HepG2 (cell line): ENCODE measurements around the gene PCSK6. TPM values are rescaled to one million over a fixed set of nuclear protein-coding genes. Genes with fewer than 3 reads are reported as not detected.
A peak's percentile ranks its signal among the peaks of the same experiment; 100 is the strongest.

Experiments used
- ATAC-seq: fragments of 200-7000 bp; cut with Tn5 transposase; 3 replicates; pipeline ENCODE4 v1.9.1; 2020; ENCODE audit warnings: mild to moderate bottlenecking, moderate library complexity
- BruUV-seq: library from RNA; stranded (reverse); fragments of 400-500 nt; replicated peaks from 2 replicates; lab custom pipeline; 2021; lab: Mats Ljungman, UMichigan
- CTCF ChIA-PET: fragments of 300-600 bp; formaldehyde crosslinking; extraction: SDS; loops from one replicate; lab custom pipeline; 2021; ENCODE audit warnings: low total read pairs, inconsistent platforms, low intra/inter-chr PET ratio; lab: Yijun Ruan, JAX
- POLR2A ChIA-PET: fragments of 350-600 bp; sonication (Branson Sonifier 250); formaldehyde crosslinking; loops from one replicate; lab custom pipeline; 2020; ENCODE audit warnings: antibody characterized with exemption, inconsistent platforms; lab: Yijun Ruan, JAX
- DNase-seq: peaks from one replicate; pipeline ENCODE4 v3.0.0-alpha.2; 2015; ENCODE audit warnings: low spot score
- FAIRE-seq: peaks from 3 replicates; lab custom pipeline; 2011; peaks lifted over from hg19 to GRCh38; lab: Jason Lieb, UNC
- H2AFZ ChIP-seq: one replicate; pipeline ENCODE4 v1.6.1; 2011; ENCODE audit warnings: low read length, inconsistent platforms
- H3K27ac ChIP-seq: fragments of 300-600 bp; 3 replicates; pipeline ENCODE4 v1.8.0; 2011; ENCODE audit warnings: mixed run types, mild to moderate bottlenecking, mixed read lengths, low read length, inconsistent platforms; ENCODE audit not compliant: insufficient read depth; ENCODE audit errors: extremely low read length
- H3K27me3 ChIP-seq, 2 experiments: fragments of 200-600 bp in 1 of 2; 2 replicates in 1 of 2; 3 replicates in 1 of 2; pipeline versions ENCODE4 v1.6.0 to v1.8.0; 2011; ENCODE audit warnings: low read length in 2 of 2, mild to moderate bottlenecking in 2 of 2, moderate library complexity in 2 of 2, inconsistent platforms in 1 of 2; ENCODE audit not compliant: insufficient read depth in 2 of 2, control insufficient read depth in 1 of 2
- H3K36me3 ChIP-seq, 2 experiments: fragments of 200-600 bp in 1 of 2; replicated peaks in 1 of 2; 2 replicates in 1 of 2; 3 replicates in 1 of 2; pipeline versions ENCODE4 v1.5.1 to v1.8.0; 2011; ENCODE audit warnings: low read length in 2 of 2, inconsistent platforms in 1 of 2; ENCODE audit not compliant: insufficient read depth in 2 of 2, control insufficient read depth in 1 of 2
- H3K4me1 ChIP-seq: 2 replicates; pipeline ENCODE4 v1.5.1; 2012; ENCODE audit warnings: low read length, inconsistent platforms; ENCODE audit not compliant: insufficient read depth
- H3K4me2 ChIP-seq: 2 replicates; pipeline ENCODE4 v1.6.0; 2011; ENCODE audit warnings: low read depth, low read length, inconsistent platforms
- H3K4me3 ChIP-seq, 3 experiments: fragments of 200-600 bp in 1 of 3; sonication (generic), shearing (Covaris generic) in 1 of 3; replicated peaks in 1 of 3; 2 replicates each; pipeline ENCODE4 v1.5.1; 2011 to 2016; ENCODE audit warnings: low read length in 3 of 3, inconsistent platforms in 2 of 3, low read depth in 2 of 3, mild to moderate bottlenecking in 2 of 3, control low read depth in 1 of 3, mixed read lengths in 1 of 3; ENCODE audit not compliant: insufficient read depth in 1 of 3
- H3K79me2 ChIP-seq: one replicate; pipeline ENCODE4 v1.6.1; 2011; ENCODE audit warnings: low read length, inconsistent platforms; ENCODE audit not compliant: insufficient read depth
- H3K9ac ChIP-seq: 2 replicates; pipeline ENCODE4 v1.6.0; 2011; ENCODE audit warnings: mild to moderate bottlenecking, low read depth, low read length, inconsistent platforms; ENCODE audit not compliant: insufficient read depth
- H3K9me3 ChIP-seq: 2 replicates; pipeline ENCODE4 v1.5.1; 2012; ENCODE audit warnings: mild to moderate bottlenecking, low read length
- H4K20me1 ChIP-seq: 2 replicates; pipeline ENCODE4 v1.6.0; 2011; ENCODE audit warnings: inconsistent platforms, mild to moderate bottlenecking, low read length, moderate library complexity; ENCODE audit not compliant: insufficient read depth
- FOXA1 ChIP-seq, 2 experiments: fragments of 450-650 bp in 1 of 2; sonication (generic) in 1 of 2; formaldehyde crosslinking in 1 of 2; IDR thresholded peaks; 2 replicates each; pipeline versions ENCODE4 v1.4.0 to v1.6.1; 2016 to 2020; ENCODE audit warnings: missing genetic modification reagents in 1 of 2
- FOXP4 ChIP-seq: sonication (generic); formaldehyde crosslinking; IDR thresholded peaks from 2 replicates; pipeline ENCODE4 v1.4.0; 2020; ENCODE audit warnings: missing genetic modification reagents
- HOXA3 ChIP-seq: sonication (generic); formaldehyde crosslinking; IDR thresholded peaks from 2 replicates; pipeline ENCODE4 v1.5.0; 2020; ENCODE audit warnings: missing genetic modification reagents
- ISL2 ChIP-seq: sonication (generic); formaldehyde crosslinking; IDR thresholded peaks from 2 replicates; pipeline ENCODE4 v1.5.0; 2020; ENCODE audit warnings: missing genetic modification reagents
- KAT8 ChIP-seq: IDR thresholded peaks from 2 replicates; pipeline ENCODE4 v1.6.1; 2016; ENCODE audit warnings: missing genetic modification reagents, missing compliant biosample characterization
- KDM5B ChIP-seq: sonication (generic); formaldehyde crosslinking; IDR thresholded peaks from 2 replicates; pipeline ENCODE4 v1.4.0; 2020; ENCODE audit warnings: missing genetic modification reagents, mild to moderate bottlenecking, borderline replicate concordance
- PRDM15 ChIP-seq: sonication (generic); formaldehyde crosslinking; IDR thresholded peaks from 2 replicates; pipeline ENCODE4 v1.4.0; 2020; ENCODE audit warnings: missing genetic modification reagents
- RBM22 ChIP-seq: fragments of 200-400 bp; formaldehyde crosslinking; optimal IDR thresholded peaks from 2 replicates; pipeline ENCODE3; 2017; ENCODE audit warnings: mild to moderate bottlenecking, low read length, moderate library complexity
- WGBS: methylation state at CpG from one replicate; pipeline ENCODE4 v1.1.6; 2017; ENCODE audit warnings: low lambda C conversion rate; 5-methylcytosine and 5-hydroxymethylcytosine counted together
- in situ Hi-C: cut with HindIII; loops from 2 replicates; pipeline ENCODE4 v1.10.0; 2017; ENCODE audit warnings: low pct_unique_long_range_greater_than_20kb; ENCODE audit not compliant: extremely low pct_ligation_motif_present
- intact Hi-C: fragments of 100-400 bp; cut with micrococcal nuclease; formaldehyde crosslinking; loops from one replicate; pipeline ENCODE4 v1.10.0; 2022; ENCODE audit not compliant: unreplicated experiment
- polyA plus RNA-seq, 8 experiments: library from polyadenylated mRNA; depleted of rRNA in 3 of 8; stranded (reverse) in 7 of 8; unstranded in 1 of 8; fragments of >200 nt; fragmentation: Illumina TruSeq in 4 of 8; extraction: Trizol in 4 of 8; gene quantifications; 2 replicates each; pipeline versions ENCODE4 v1.2.1 to v1.2.3, GENCODE V29; 2011 to 2016; ENCODE audit warnings: low read depth in 4 of 8, missing spikeins in 1 of 8, mixed read lengths in 1 of 8; ENCODE audit not compliant: insufficient read depth in 1 of 8
- total RNA-seq, 5 experiments: library from RNA; depleted of rRNA; stranded (reverse); fragments of >200 nt; fragmentation: Illumina TruSeq; extraction: Trizol; gene quantifications; 2 replicates each; pipeline ENCODE4 v1.2.3, GENCODE V29; 2016; ENCODE audit warnings: low read depth in 1 of 5

PCSK6 gene
- total and polyA plus RNA-seq, 2 of the 13 experiments (the other 11 are each of a cell fraction or from before 2014, with no cell fraction given), result 56.5 to 155 TPM

- TF ChIP-seq FOXP4 (CRISPR knock-in tag) (peak; percentile 35; the same call in 1 of the 2 replicates), HOXA3 (CRISPR knock-in tag) (peak; percentile 64), KAT8 (CRISPR knock-in tag) (peak; percentile 94), KDM5B (CRISPR knock-in tag) (peak; percentile 19; the same call in 1 of the 2 replicates)
These were observed 155.4 kb downstream of the PCSK6 start (continued) for GRCh38 chr15:101333907-101334789.

DNA sequence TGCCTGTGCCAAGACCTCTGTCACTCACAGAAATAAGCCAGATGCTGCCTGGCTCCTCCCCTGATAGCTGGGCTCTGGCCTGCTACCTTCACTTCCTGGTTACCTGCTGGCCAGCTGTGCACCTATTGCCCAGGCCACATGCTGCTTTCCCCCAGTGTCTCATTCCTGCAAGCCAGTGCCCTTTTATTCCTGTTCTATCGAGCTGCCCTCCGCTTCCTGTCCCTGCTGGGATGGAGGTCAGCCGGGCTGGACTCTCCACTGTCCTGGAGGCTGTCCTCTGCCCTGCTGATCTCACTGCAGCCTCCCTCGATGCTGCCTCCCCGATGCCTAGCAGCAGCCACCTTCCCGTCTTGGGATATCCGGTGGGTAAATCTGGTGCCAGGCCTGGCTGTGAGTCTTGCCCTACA is 157.4 kb downstream of the PCSK6 start:
- CTCF ChIA-PET, result no interaction called here
- H3K9me3 ChIP-seq, result no peaks in the 10 kb centered on the region
- no peaks in the 10 kb centered on the region for H3K27me3 ChIP-seq
- H3K79me2 ChIP-seq, result no peaks in the 10 kb centered on the region
- no peaks in the 10 kb centered on the region for H4K20me1 ChIP-seq
- no peak for TF ChIP-seq PRDM15 (CRISPR knock-in tag)
- TF ChIP-seq RBM22, result peak; percentile 75
- TF ChIP-seq FOXA1 (IDR thresholded peaks at IDR 0.05), result no peak
- no peak for TF ChIP-seq FOXA1 (CRISPR knock-in tag; IDR thresholded peaks at IDR 0.05)
- TF ChIP-seq ISL2, result no peak
- TF ChIP-seq, all 625 proteins: peak for 1
- DNase-seq (no peak), FAIRE-seq (no peak), ATAC-seq (no peak)
- H3K4me2 ChIP-seq, result no peak overlapping the region
- no peak overlapping the region for H3K27ac ChIP-seq
- intact Hi-C loops (no loop called here), in situ Hi-C loops (no loop called here)
- no peak overlapping the region for H3K4me3 ChIP-seq
- no TSS peak for BruUV-seq
- POLR2A ChIA-PET, result no interaction called here
- no peak overlapping the region for H3K9ac ChIP-seq
- no peak overlapping the region for H2AFZ ChIP-seq
- H3K36me3 ChIP-seq, result peaks cover 26 to 63% of the 10 kb centered on the region in 2 experiments
- 95% methylated on average over 7 of the region's 7 CpGs for WGBS
- H3K4me1 ChIP-seq, result 0 out of 2 replicates have a peak, but pooled peaks cover 4% of the 10 kb centered on the region
